Measurements from ENCODE around the gene CRNKL1.

DNA sequence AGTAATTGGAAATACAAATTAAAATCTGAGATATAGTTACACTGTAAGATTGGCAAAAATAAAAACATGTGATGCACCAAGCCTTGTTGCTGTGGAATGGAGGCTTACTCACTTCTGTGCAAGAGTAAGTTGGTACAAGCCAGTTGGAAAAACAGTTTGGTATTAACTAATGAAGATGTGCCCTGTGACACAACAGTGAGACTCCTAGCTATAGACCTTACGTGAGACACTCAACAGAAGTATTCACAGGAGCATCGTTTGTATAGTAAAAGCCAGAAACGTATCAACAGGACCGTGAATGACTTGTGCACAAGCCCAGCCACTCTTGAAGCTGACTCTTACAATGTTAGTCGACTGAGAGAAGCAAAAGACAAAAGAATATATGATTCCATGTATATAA is 20.5 kb downstream of the CRNKL1 start:
- TF ChIP-seq, protein P1, sequence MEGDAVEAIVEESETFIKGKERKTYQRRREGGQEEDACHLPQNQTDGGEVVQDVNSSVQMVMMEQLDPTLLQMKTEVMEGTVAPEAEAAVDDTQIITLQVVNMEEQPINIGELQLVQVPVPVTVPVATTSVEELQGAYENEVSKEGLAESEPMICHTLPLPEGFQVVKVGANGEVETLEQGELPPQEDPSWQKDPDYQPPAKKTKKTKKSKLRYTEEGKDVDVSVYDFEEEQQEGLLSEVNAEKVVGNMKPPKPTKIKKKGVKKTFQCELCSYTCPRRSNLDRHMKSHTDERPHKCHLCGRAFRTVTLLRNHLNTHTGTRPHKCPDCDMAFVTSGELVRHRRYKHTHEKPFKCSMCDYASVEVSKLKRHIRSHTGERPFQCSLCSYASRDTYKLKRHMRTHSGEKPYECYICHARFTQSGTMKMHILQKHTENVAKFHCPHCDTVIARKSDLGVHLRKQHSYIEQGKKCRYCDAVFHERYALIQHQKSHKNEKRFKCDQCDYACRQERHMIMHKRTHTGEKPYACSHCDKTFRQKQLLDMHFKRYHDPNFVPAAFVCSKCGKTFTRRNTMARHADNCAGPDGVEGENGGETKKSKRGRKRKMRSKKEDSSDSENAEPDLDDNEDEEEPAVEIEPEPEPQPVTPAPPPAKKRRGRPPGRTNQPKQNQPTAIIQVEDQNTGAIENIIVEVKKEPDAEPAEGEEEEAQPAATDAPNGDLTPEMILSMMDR (IDR thresholded peaks at IDR 0.05) = no peak
- no peak for TF ChIP-seq POLR2AphosphoS5 (IDR thresholded peaks at IDR 0.05)
- TF ChIP-seq EP300 (IDR thresholded peaks at IDR 0.05) = no peak
